Muscle of back (tissue), 11 donors: ENCODE results near the gene MRNIP. TPM values are rescaled to one million over a fixed set of nuclear protein-coding genes. Genes with fewer than 3 reads are reported as not detected.
"Not testable (repeated sequence)": the region's sequence is repeated elsewhere in the genome, so short reads cannot be mapped to it uniquely, and the experiment has no call there.

Source experiments
- DNase-seq, 3 donors: peaks; one replicate each; pipeline versions ENCODE4 v3.0.0 to v3.0.0-alpha.2; 2013
- polyA plus RNA-seq, 10 donors: library from polyadenylated mRNA; unstranded; fragments of 120-200 nt; gene quantifications; one replicate each; pipeline ENCODE4 v1.2.1, GENCODE V29; 2013; ENCODE audit not compliant: insufficient read length in 10 of 10

Gene MRNIP
- polyA plus RNA-seq, 10 donors = 9.4 to 23.5 (median 15.0) TPM

DNA sequence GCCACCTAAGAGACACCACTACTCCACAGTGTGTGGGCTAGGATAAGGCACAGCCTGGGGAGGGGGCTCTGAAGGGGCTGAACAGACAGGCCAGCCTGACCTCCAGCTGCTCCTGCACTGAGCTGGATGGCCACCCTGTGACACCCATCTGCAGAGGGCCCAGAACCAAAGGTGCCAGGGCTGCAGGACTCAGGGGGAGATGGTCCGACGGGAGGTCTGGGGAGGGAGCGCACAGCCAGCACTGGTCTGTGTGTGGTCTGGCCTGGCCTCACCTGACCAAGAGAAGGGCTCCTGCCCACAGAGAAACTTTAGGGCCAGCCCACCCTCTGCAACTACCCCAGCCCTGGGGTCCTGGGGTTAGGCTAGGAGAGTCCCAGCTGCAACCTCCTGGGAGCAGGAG is 64.0 kb downstream of the MRNIP start:
- no peak for DNase-seq

DNA sequence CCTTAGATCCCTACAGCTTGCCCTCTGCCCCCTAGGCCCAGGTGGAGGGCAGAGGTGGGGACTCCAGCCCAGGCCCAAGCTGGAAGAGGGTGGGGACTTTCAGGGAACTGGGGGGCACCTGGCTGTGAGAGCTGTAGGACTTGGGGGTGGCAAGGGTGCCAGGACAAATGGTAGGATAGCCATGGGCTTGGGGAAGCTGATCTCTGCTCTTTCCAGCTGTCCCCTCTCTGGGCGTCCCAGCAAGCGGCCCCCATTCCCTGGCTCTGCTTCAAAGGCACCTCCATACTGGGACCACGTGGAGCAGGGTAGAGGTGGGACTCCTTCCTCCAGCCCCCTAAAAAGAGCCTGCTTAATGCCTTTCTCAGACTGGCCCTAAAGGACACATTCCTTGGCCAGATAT is 64.4 kb downstream of the MRNIP start:
- no peak for DNase-seq

GRCh38 chr5:179793468-179794139 is 65.0 kb downstream of the MRNIP start, which contains the start of gene LTC4S:
TSS of gene LTC4S (plus strand) at chr5:179793986. CDS start at chr5:179794081, 95 bp downstream.
- peak in 1 of 3 donors; percentile 78 for DNase-seq

- DNase-seq = no peak
These were observed 65.8 kb downstream of the MRNIP start for GRCh38 chr5:179792612-179793467.

- peak in 1 of 3 donors; percentile 57 for DNase-seq
These were observed 66.6 kb downstream of the MRNIP start for GRCh38 chr5:179791881-179792611.

DNA sequence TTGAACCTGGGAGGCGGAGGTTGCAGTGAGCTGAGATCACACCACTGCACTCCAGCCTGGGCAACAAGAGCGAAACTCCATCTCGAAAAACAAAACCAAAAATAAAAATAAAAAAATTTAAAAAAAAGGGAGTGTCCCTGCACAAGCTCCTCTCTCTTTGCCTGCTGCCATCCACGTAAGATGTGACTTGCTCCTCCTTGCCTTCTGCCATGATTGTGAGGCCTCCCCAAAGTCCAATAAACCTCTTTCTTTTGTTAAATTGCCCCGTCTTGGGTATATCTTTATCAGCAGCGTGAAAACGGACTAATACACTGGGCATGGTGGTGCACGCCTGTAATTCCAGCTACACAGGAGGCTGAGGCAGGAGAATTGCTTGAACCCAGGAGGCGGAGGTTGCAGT is 69.3 kb downstream of the MRNIP start:
- DNase-seq = not testable (repeated sequence)

GRCh38 chr5:179788193-179788854 is 70.3 kb downstream of the MRNIP start:
- no peak for DNase-seq

Other genes starting within 250 kb of the MRNIP start
- gene HNRNPH1, start 235.1 kb downstream of the MRNIP start, polyA plus RNA-seq = 100 to 1,000 TPM; 391 to 937 (median 609) TPM
- under 1 TPM in 7 of 10 donors, not detected in 3; 0.37 to 0.62 (median 0.48) TPM for gene CBY3, start 177.8 kb downstream of the MRNIP start, polyA plus RNA-seq
- gene CANX, start 159.8 kb downstream of the MRNIP start, polyA plus RNA-seq = 100 to 1,000 TPM; 192 to 285 (median 237) TPM
- 10 to 100 TPM; 22.0 to 30.0 (median 25.1) TPM for gene MAML1, start 126.0 kb downstream of the MRNIP start, polyA plus RNA-seq
- 1 to 10 TPM; 1.3 to 3.3 (median 2.2) TPM for gene LTC4S, start 64.8 kb downstream of the MRNIP start, polyA plus RNA-seq
- 10 to 100 TPM; 51.0 to 85.6 (median 68.9) TPM for gene MGAT4B, start 52.0 kb downstream of the MRNIP start, polyA plus RNA-seq
- gene SQSTM1, start 37.9 kb downstream of the MRNIP start, polyA plus RNA-seq = 10 to 100 TPM; 56.1 to 76.1 (median 61.2) TPM
- 10 to 100 TPM; 42.8 to 69.7 (median 56.2) TPM for gene TBC1D9B, start 49.1 kb upstream of the MRNIP start, polyA plus RNA-seq
- 10 to 100 TPM; 36.5 to 49.8 (median 43.2) TPM for gene RNF130, start 212.9 kb upstream of the MRNIP start, polyA plus RNA-seq